HCEC 1CT (cell line): ENCODE data around the gene ATAD3C.
"Not testable (repeated sequence)": the region's sequence is repeated elsewhere in the genome, so short reads cannot be mapped to it uniquely, and the experiment has no call there.

Experiments
- DNase-seq: peaks from one replicate; pipeline ENCODE4 v3.0.0-alpha.2; 2017

The ATAD3C gene

GRCh38 chr1:1479547-1480487 lies 30.3 kb downstream of the ATAD3C start:
- no peak for DNase-seq

- not testable (repeated sequence) for DNase-seq
Measured at GRCh38 chr1:1480488-1480867, 31.0 kb downstream of the ATAD3C start.

GRCh38 chr1:1481811-1482210 lies 32.3 kb downstream of the ATAD3C start:
- not testable (repeated sequence) for DNase-seq

GRCh38 chr1:1482856-1483255 lies 33.4 kb downstream of the ATAD3C start:
- no peak for DNase-seq

GRCh38 chr1:1483714-1484113 lies 34.2 kb downstream of the ATAD3C start:
- DNase-seq, result no peak

GRCh38 chr1:1484976-1485750 lies 35.7 kb downstream of the ATAD3C start:
- DNase-seq, result not testable (repeated sequence)

GRCh38 chr1:1485755-1486317 lies 36.3 kb downstream of the ATAD3C start:
- not testable (repeated sequence) for DNase-seq

- no peak for DNase-seq
Measured at GRCh38 chr1:1487701-1488100, 38.2 kb downstream of the ATAD3C start.

- no peak for DNase-seq
Measured at GRCh38 chr1:1489231-1489630, 39.7 kb downstream of the ATAD3C start.

- no peak for DNase-seq
Measured at GRCh38 chr1:1489861-1490260, 40.4 kb downstream of the ATAD3C start.

- no peak for DNase-seq
Measured at GRCh38 chr1:1490633-1491230, 41.2 kb downstream of the ATAD3C start.

GRCh38 chr1:1491601-1492000 lies 42.1 kb downstream of the ATAD3C start:
- DNase-seq, result no peak

- DNase-seq, result not testable (repeated sequence)
Measured at GRCh38 chr1:1494311-1494710, 44.8 kb downstream of the ATAD3C start.

- DNase-seq, result not testable (repeated sequence)
Measured at GRCh38 chr1:1495461-1495975, 46.0 kb downstream of the ATAD3C start.

- DNase-seq, result peak; percentile 15
Measured at GRCh38 chr1:1504777-1505365, 55.4 kb downstream of the ATAD3C start.

- DNase-seq, result not testable (repeated sequence)
Measured at GRCh38 chr1:1505366-1505798, 55.9 kb downstream of the ATAD3C start.

- DNase-seq, result not testable (repeated sequence)
Measured at GRCh38 chr1:1505801-1506200, 56.3 kb downstream of the ATAD3C start.

- no peak for DNase-seq
Measured at GRCh38 chr1:1507305-1507704, 57.8 kb downstream of the ATAD3C start.

- DNase-seq, result not testable (repeated sequence)
Measured at GRCh38 chr1:1508775-1509464, 59.4 kb downstream of the ATAD3C start.

GRCh38 chr1:1509465-1509850 lies 60.0 kb downstream of the ATAD3C start:
- not testable (repeated sequence) for DNase-seq

GRCh38 chr1:1510912-1511532 lies 61.5 kb downstream of the ATAD3C start:
- no peak for DNase-seq
